Stimulated activated naive CD8-positive, alpha-beta T cell treated with anti-CD3 and anti-CD28 coated beads, Interleukin-15, amount 100 ng/mL, for 72 hours (primary cell): ENCODE measurements around the gene DENND2C.
A peak's percentile ranks its signal among the peaks of the same experiment; 100 is the strongest.

Source experiments
- ATAC-seq: fragments of 150-1000 bp; cut with Tn5 transposase; 2 replicates; pipeline ENCODE4 v1.10.0; 2021; ENCODE audit warnings: mild to moderate bottlenecking, moderate library complexity
- DNase-seq, 2 donors: peaks; one replicate each; pipeline ENCODE4 v3.0.0; 2021 to 2022
- H3K27ac Mint-ChIP-seq, 2 donors: one replicate each; pipeline ENCODE4 v1.8.0; 2022; ENCODE audit warnings: mild to moderate bottlenecking in 2 of 2, mixed read lengths in 2 of 2, moderate library complexity in 2 of 2
- H3K27me3 Mint-ChIP-seq: one replicate; pipeline ENCODE4 v1.8.0; 2022; ENCODE audit warnings: mixed read lengths
- H3K4me1 Mint-ChIP-seq: one replicate; pipeline ENCODE4 v1.8.0; 2022; ENCODE audit warnings: mild to moderate bottlenecking, mixed read lengths
- H3K4me3 Mint-ChIP-seq, 2 donors: one replicate each; pipeline ENCODE4 v1.8.0; 2022; ENCODE audit warnings: mild to moderate bottlenecking in 2 of 2, mixed read lengths in 2 of 2, moderate library complexity in 1 of 2
- H3K9me3 Mint-ChIP-seq, 2 donors: one replicate each; pipeline ENCODE4 v1.8.0; 2022; ENCODE audit warnings: mixed read lengths in 2 of 2

Gene DENND2C, protein sequence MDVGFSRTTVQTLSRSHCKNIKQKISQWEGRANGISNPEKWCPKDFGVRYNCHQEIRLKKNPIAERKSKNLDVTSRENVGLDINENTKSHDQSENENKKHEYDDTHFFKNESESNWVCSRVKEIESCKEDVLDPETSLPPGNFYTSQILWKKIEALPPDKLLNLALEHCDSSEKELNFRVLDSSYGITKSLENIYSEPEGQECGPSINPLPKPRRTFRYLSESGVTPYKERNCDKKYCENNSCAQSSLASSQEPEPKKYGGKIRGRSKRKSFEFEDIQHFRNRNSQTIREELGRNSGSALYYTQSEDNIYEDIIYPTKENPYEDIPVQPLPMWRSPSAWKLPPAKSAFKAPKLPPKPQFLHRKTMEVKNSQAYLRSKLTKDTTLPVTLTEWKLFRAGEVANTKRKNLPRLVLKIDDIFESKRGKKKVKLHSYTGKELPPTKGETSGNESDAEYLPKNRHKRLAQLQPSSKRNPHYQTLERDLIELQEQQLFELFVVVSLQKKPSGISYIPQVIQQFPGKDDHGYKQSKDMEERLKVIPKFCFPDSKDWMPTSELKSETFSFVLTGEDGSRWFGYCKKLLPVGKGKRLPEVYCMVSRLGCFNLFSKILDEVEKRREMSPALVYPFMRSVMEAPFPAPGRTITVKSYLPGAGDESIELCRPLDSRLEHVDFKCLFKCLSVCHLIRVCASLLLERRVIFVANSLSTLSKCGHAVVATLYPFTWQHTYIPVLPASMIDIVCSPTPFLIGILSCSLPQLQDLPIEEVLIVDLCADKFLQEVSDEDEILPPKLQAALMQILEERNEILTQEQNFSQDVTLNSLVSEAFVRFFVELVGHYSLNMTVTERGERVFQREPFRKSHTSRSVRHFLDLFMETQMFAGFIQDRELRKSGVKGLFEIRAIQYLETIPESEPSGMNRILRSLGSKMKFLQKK

DNA sequence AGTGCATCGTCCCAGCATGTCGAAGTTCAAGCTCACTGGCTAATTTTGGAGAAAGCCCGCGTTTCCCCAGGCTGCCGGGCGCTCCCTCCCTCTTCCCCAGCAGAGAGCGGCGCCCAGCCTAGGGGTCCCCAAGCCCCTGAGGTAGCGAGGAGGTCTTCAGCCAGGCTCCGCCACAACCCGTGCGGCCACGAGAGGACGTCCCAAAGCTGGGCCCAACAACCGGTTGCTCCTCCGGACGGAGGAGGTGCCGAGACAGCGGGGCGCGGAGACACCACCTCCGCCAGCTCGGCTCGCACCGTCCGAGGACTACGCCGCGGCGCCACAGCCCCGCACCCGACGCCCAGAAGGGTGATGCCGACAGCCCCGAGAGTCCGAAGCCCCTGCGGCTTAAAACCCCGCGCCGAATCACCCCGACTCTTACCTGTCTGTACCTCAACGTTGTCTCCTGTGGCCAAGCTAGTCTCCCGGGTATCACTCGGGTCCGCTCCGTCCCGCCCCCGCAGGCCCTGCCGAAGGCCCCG is at the start of gene DENND2C:
Gene DENND2C, minus strand, starts transcription at position 488 of the 521 bp plus-strand sequence. CDS start 44,065 bp downstream, outside the sequence.
- Mint-ChIP-seq H3K4me3 (peak within 1 kb of the TSS; percentile 92 to 94), H3K27me3 (peaks cover 34% of the 10 kb centered on the region), H3K4me1 (peaks cover 9% of the 10 kb centered on the region), H3K27ac (peak within 1 kb of the TSS in 1 of 2 donors; percentile 79), H3K9me3 (no peaks in the 10 kb centered on the region)
- DNase-seq (peak in 1 of 2 donors; percentile 78), ATAC-seq (peak; percentile 83)

DNA sequence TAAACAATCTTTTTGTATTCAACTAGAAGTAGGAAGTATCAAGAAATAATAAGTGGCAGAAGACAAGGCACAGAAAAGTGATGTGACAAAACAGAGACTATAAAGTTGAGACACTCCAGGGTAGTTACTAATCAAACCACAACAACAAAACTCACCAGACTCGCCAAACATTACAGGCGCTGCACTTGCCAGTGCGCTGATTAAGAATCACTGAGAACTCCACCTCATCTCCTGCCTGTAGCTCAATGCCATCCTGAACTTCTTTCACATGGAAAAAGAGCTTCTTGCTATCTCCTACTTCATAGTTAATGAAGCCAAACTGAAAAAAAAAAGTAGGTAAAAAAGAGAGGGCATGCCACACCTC is 49.6 kb upstream of the DENND2C start:
- H3K4me3 Mint-ChIP-seq: no peak overlapping the region
- peaks cover 34% of the 10 kb centered on the region for H3K4me1 Mint-ChIP-seq

DNA sequence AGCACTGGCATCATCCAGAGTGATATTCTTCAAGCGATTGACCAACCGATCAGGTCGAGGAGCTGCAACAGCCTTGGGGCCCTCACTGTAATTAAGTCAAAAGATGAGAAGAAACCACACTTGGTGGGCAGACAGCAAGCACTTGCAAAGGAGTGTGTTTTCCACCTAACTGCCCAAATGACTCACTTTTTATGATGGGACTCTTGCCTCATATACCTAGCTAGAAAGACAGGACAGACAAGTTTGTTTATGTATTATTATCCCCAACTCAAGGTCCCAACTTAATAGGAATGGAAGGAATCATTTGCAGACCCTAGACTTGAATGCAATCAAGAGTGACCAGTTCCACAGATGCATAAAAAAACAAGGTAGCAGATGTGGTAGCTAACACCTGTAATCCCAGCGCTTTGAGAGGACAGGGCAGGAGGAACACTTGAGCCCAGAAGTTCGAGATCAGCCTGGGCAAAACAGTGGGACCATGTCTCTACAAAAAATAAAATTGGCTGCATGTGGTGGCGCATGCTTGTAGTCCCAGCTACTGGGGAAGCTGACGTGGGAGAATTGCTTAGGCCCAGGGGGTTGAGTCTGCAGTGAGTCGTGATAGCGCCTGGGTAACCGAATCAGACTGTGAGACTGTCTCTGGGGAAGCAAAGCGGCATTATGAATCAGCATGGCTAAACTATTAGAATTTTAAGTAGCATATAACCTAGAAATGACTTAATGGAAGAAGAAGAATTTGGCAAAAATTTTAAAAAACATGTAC is 49.0 kb upstream of the DENND2C start:
- Mint-ChIP-seq H3K9me3 (no peaks in the 10 kb centered on the region), H3K27ac (peak overlapping the region; percentile 78 to 79), H3K27me3 (no peaks in the 10 kb centered on the region), H3K4me3 (no peak overlapping the region), H3K4me1 (peaks cover 31% of the 10 kb centered on the region)
- DNase-seq (no peak), ATAC-seq (no peak)

More for the DNA sequence above, 49.6 kb upstream of the DENND2C start:
- H3K9me3 Mint-ChIP-seq: no peaks in the 10 kb centered on the region
- no peak for ATAC-seq
- peak overlapping the region in 1 of 2 donors; percentile 77 for H3K27ac Mint-ChIP-seq
- H3K27me3 Mint-ChIP-seq: no peaks in the 10 kb centered on the region
- DNase-seq: no peak

DNA sequence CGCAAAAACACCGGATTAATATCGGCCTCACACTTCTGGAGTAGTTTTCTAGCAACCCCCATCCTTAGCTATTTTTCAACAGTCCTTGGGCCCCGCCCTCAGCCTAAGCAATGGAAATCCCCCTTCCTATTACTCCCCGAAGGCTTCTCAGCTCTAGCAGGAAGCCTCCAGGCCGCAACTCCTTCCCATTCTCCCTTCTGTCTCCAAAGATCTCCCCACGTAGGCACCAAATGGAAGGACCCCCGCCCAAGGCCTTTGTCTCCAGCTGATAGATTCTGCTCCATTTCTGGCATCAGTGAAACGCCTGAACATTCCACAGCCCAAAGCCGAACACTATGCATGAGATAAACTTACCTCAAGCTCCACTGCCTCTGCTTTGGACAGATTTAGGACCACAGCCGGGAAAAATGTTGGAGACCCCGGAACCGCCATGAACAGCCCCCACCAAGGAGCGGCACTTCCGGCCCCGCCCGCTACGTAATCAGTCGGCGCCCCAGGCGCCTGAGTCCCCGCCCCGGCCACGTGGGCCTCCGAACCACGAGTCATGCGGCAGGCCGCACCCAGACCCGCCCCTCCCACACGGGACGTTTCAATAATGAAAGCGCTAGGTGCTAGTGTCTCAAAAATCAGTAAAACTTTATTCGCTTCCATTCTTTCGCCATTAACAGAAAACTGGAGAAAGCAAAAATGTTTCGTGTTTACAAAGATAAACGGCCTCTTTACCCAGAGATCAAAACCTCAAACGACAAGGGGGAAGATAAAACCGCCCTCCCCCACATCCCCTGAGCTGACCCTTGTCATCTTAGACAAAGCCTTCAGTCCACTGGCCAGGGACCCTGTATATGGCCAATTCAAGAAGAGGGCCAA is 46.7 kb upstream of the DENND2C start, which contains the start of gene NRAS:
Gene NRAS, minus strand, starts transcription at position 468 of the 867 bp plus-strand sequence. CDS start 611 bp downstream, outside the sequence.
- peaks cover 28% of the 10 kb centered on the region for H3K4me1 Mint-ChIP-seq
- DNase-seq: peak; percentile 91 to 94
- peak within 1 kb of the TSS; percentile 91 to 97 for H3K4me3 Mint-ChIP-seq
- no peaks in the 10 kb centered on the region for H3K27me3 Mint-ChIP-seq
- H3K27ac Mint-ChIP-seq: peak within 1 kb of the TSS; percentile 99 to 100
- H3K9me3 Mint-ChIP-seq: no peaks in the 10 kb centered on the region
- ATAC-seq: peak; percentile 98

DNA sequence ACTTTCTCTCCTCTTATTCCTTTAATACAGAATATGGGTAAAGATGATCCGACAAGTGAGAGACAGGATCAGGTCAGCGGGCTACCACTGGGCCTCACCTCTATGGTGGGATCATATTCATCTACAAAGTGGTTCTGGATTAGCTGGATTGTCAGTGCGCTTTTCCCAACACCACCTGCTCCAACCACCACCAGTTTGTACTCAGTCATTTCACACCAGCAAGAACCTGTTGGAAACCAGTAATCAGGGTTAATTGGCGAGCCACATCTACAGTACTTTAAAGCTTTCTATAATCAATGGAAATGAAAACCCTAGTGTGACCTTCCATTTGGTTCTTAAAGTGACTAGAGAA is 46.1 kb upstream of the DENND2C start:
- H3K4me1 Mint-ChIP-seq: peaks cover 28% of the 10 kb centered on the region
- ATAC-seq (no peak), DNase-seq (no peak)
- no peaks in the 10 kb centered on the region for H3K27me3 Mint-ChIP-seq
- peak overlapping the region; percentile 91 to 97 for H3K4me3 Mint-ChIP-seq
- no peaks in the 10 kb centered on the region for H3K9me3 Mint-ChIP-seq
- peak overlapping the region; percentile 99 to 100 for H3K27ac Mint-ChIP-seq

DNA sequence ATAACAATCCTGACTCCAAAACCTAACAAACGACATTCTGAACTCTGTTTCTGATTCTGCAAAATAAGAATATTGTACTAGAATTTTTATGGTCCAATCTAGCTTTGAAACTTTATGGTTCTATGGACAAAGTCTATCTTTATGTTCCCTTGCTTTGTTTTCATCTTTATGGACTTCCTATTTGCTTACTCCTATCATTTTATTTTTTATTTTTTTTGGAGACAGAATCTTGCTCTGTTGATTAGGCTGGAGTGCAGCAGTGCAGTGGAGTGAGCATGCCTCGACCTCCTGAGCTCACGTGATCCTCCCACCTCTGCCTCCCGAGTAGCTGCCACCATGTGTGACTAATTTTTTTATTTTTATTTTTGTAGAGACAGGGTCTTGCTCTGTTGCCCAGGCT is 43.1 kb upstream of the DENND2C start:
- no peak for DNase-seq
- Mint-ChIP-seq H3K4me1 (peaks cover 15% of the 10 kb centered on the region), H3K4me3 (no peak overlapping the region), H3K27me3 (no peaks in the 10 kb centered on the region), H3K9me3 (no peaks in the 10 kb centered on the region), H3K27ac (peak overlapping the region in 1 of 2 donors; percentile 33)
- no peak for ATAC-seq

DNA sequence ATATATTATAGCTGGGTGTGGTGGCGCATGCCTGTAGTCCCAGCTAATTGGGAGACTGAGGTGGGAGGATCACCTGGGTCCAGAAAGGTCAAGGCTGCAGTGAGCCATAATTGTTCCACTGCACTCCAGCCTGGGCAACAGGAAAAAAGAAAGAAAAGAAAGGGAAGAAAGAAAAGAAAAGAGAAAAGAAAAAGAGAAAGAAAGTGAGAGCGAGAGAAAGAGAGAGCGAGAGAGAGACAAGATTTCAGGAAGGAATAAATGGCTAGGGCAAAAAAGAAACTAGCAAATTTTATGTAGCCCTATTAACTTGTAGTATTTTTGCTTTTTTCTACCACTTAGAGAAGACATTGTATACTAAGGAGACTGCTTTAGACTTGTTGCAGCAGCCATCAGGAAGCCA is 40.5 kb upstream of the DENND2C start:
- Mint-ChIP-seq H3K9me3 (no peaks in the 10 kb centered on the region), H3K27ac (peak overlapping the region in 1 of 2 donors; percentile 86)
- DNase-seq: no peak

DNA sequence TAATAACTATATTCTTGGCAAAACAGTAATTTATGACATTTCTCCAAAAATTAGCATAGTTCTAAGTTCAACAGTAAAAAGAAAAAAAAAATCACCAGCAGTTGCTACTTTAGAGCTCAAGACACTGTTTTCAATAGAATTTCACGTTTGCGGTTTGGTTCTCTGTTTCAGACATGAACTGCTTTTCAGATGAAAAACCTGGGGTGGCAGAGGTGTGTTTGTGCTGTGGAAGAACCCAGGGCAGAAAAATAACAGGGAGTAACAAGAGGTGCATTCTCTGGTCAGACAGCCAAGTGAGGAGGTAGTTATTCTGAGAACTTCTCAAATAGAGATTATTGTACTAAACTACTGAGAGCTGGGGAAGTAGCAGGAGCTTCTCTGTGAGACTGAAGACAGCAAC is 37.8 kb upstream of the DENND2C start:
- DNase-seq (no peak), ATAC-seq (no peak)
- H3K4me1 Mint-ChIP-seq: peaks cover 9% of the 10 kb centered on the region
- no peaks in the 10 kb centered on the region for H3K27me3 Mint-ChIP-seq
- no peak overlapping the region for H3K4me3 Mint-ChIP-seq
- no peaks in the 10 kb centered on the region for H3K9me3 Mint-ChIP-seq
- H3K27ac Mint-ChIP-seq: peak overlapping the region in 1 of 2 donors; percentile 69

More for the DNA sequence above, 40.5 kb upstream of the DENND2C start:
- no peak overlapping the region for H3K4me3 Mint-ChIP-seq
- no peaks in the 10 kb centered on the region for H3K27me3 Mint-ChIP-seq
- no peak for ATAC-seq
- peaks cover 9% of the 10 kb centered on the region for H3K4me1 Mint-ChIP-seq

DNA sequence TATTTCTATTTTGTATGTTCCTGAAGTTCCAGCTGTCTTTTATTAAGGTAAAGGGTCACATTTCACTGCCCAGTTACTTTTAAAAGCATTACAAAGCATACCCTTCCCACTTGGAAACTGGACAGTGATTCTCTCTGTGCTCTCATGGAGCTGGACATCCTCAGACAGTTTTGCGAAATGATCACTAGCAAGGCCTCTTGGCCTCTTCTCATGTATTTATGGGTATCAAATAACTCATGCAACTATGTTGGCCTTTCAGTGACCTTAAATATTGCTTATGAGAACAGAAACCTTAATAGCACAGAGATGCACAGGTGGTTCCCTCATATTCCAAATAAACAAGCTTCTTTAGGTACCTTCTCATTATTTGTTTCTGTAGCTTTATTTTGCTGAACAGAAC is 33.4 kb upstream of the DENND2C start:
- H3K27ac Mint-ChIP-seq: no peak overlapping the region
- H3K4me3 Mint-ChIP-seq: no peak overlapping the region
- no peak for DNase-seq
- H3K9me3 Mint-ChIP-seq: no peaks in the 10 kb centered on the region
- no peaks in the 10 kb centered on the region for H3K27me3 Mint-ChIP-seq
- ATAC-seq: no peak
- peaks cover 9% of the 10 kb centered on the region for H3K4me1 Mint-ChIP-seq

DNA sequence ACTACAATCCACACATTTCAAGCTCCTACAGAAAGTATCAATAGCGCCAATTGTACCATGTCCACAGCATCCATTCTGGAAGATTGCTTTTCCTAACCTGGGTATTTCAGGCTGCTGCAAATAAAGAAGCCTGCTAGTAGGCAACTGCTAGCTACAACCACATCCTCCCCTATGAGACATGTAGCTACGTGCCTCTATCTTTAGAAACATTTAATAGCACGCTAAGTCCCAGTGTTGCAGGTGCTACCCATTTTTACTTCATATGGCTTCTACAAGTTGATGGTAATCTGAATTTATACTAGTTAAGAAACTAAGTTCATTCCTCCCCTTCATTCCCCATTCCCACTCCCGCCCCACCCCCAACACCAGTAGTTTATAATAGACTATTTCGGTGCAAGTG is 32.9 kb upstream of the DENND2C start:
- no peak overlapping the region for H3K27ac Mint-ChIP-seq
- H3K27me3 Mint-ChIP-seq: no peaks in the 10 kb centered on the region
- DNase-seq: no peak
- no peak for ATAC-seq
- no peak overlapping the region for H3K4me3 Mint-ChIP-seq
- no peaks in the 10 kb centered on the region for H3K9me3 Mint-ChIP-seq
- H3K4me1 Mint-ChIP-seq: peaks cover 7% of the 10 kb centered on the region

DNA sequence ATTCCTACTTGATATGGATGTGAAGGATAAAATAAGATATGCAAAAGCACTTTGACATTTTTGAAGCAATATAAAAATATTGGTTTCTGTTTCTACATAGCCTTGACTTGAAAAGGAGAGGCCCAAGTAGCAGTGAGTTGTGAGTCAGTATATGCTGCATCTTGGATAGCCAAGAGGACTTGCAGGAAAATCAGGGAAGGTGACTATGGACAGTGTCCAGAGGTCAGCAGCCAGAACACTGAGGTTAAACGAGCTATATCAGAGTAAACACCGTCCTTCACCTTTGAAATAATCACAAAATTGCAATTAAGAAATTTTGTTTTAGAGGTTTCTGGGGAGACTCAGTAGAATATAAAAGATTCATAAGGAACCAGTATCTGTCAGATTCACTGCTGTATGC is 32.1 kb upstream of the DENND2C start:
- Mint-ChIP-seq H3K27ac (no peak overlapping the region), H3K27me3 (no peaks in the 10 kb centered on the region), H3K4me3 (no peak overlapping the region), H3K4me1 (no peaks in the 10 kb centered on the region), H3K9me3 (no peaks in the 10 kb centered on the region)
- DNase-seq (no peak), ATAC-seq (no peak)

DNA sequence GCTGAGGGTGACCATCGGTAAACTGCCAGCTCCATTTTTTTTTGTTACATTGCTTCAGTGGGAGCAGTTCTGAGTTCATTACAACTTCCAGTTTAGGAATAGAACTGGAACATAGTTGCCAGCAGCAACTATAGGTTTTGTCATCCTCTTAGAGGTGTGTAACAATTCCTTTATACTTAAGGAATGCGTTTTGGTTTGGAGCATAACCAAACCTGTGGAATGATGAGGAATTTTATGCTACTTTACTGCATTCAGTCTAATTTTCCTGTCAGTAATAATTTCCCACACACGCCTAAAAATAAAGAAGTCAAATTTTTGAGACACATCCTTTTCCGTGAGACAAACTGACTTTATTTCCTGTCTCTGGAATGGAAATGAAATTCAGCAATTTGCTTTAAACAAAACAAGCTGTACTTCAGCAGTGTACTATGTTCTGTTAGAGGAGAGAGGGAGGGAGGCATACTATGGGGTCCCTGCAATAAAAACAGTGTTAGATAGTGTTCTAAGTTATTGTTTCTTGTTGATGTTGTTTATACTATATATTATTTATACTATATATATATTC is 30.3 kb upstream of the DENND2C start:
- Mint-ChIP-seq H3K4me1 (no peaks in the 10 kb centered on the region), H3K27me3 (no peaks in the 10 kb centered on the region), H3K27ac (no peak overlapping the region), H3K4me3 (no peak overlapping the region), H3K9me3 (no peaks in the 10 kb centered on the region)
- DNase-seq (no peak), ATAC-seq (no peak)

DNA sequence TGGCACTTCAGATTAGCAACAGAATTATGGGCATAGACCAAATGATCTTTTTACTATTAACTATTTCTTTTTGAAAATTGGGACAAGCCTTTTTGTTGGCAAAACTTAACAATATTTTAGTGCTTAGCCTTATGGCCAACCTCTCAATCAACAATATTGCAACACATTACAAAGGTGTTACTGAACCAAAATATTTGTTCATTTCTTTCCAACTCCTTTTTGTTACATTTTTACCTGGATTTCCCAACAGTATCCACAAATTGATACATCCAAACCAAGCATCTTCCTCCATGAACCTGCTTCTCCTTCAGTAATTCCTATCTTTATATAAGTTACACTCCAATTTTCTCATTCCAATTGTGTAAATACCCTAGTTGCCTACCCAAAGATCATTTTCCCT is 27.0 kb upstream of the DENND2C start:
- Mint-ChIP-seq H3K4me1 (no peaks in the 10 kb centered on the region), H3K9me3 (no peaks in the 10 kb centered on the region), H3K27ac (no peak overlapping the region), H3K27me3 (no peaks in the 10 kb centered on the region), H3K4me3 (no peak overlapping the region)
- ATAC-seq: no peak
- DNase-seq: no peak

DNA sequence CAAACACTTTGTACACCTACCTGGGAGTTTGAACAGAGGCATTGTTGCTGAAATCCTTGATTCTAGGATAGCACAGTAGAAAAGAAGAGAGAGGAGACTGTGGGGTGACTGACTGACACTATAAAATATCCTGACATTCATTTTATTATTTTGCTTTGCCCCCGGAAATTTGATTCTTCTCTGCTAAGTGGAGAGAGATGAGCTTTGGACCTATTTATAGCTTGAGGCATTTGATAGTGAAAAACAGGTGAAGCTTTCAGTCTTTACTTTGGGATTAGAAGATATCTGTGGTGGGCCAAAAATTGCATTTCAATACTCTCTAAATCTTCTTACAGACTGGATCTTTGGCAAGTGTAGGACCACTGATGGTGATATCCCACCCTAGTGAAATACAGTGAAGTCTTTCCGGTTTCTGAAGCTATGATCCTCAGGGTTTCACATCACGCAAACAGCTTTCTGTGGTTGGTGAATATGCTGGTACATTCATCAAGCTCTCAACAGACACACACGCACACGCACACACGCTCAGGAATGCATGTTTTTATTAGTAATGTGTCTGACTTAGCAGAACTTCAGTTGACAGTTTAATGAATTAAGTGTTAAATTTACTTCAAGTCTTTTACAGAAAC is 25.7 kb upstream of the DENND2C start, which contains the start of gene AMPD1:
Gene AMPD1, minus strand, starts transcription at position 117 of the 629 bp plus-strand sequence. Its CDS starts 75 bp downstream, at position 42.
- Mint-ChIP-seq H3K9me3 (no peaks in the 10 kb centered on the region), H3K4me1 (no peaks in the 10 kb centered on the region), H3K4me3 (no peak within 1 kb of the TSS), H3K27me3 (no peaks in the 10 kb centered on the region), H3K27ac (peak within 1 kb of the TSS in 1 of 2 donors; percentile 40)
- DNase-seq: no peak
- no peak for ATAC-seq
